ENCODE measurements around the gene FAM117B.

DNA sequence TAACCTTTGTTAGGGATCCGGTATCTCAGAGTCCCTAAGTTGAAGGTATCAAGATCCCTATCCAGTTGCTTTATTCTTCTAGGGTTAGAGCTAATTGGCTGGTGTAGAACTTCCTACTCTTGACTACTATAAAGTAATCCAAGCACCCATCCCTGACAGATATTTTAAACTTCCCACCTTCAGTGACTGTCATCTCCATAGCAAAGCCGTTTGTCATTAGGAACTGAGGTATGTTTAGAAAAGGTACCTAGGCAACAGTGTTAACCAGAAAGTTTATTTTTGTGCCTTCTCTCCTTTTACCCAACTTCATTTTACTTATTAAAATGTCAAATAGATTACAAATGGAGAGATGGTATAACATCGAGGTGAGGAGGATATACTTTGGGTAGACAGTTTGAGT is 4.5 kb downstream of the FAM117B start:
- TF ChIP-seq, protein P1, sequence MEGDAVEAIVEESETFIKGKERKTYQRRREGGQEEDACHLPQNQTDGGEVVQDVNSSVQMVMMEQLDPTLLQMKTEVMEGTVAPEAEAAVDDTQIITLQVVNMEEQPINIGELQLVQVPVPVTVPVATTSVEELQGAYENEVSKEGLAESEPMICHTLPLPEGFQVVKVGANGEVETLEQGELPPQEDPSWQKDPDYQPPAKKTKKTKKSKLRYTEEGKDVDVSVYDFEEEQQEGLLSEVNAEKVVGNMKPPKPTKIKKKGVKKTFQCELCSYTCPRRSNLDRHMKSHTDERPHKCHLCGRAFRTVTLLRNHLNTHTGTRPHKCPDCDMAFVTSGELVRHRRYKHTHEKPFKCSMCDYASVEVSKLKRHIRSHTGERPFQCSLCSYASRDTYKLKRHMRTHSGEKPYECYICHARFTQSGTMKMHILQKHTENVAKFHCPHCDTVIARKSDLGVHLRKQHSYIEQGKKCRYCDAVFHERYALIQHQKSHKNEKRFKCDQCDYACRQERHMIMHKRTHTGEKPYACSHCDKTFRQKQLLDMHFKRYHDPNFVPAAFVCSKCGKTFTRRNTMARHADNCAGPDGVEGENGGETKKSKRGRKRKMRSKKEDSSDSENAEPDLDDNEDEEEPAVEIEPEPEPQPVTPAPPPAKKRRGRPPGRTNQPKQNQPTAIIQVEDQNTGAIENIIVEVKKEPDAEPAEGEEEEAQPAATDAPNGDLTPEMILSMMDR (IDR thresholded peaks at IDR 0.05) = no peak
- no peak for TF ChIP-seq POLR2A (IDR thresholded peaks at IDR 0.05)
- TF ChIP-seq EP300 (IDR thresholded peaks at IDR 0.05) = no peak
- no peak for TF ChIP-seq POLR2AphosphoS5 (IDR thresholded peaks at IDR 0.05)
